Measurements from ENCODE around the gene CBX7.

CBX7 gene

GRCh38 chr22:39150848-39151215 lies 1.6 kb downstream of the CBX7 start:
- peaks cover 29% of the 10 kb centered on the region for H3K27me3 ChIP-seq (ENCODE audit: insufficient read depth, poor library complexity, severe bottlenecking)
- DNase-seq (ENCODE audit: low read depth in 1 of 2, low spot score in 1 of 2) = no peak
- no peak for TF ChIP-seq GABPA (IDR thresholded peaks at IDR 0.05; ENCODE audit: low read depth)
- TF ChIP-seq POLR2AphosphoS5 (IDR thresholded peaks at IDR 0.05; ENCODE audit: low read depth) = no peak
- TF ChIP-seq CTCF (IDR thresholded peaks at IDR 0.05; ENCODE audit: insufficient read depth, low read length) = no peak
- TF ChIP-seq SPI1 (IDR thresholded peaks at IDR 0.05; ENCODE audit: borderline replicate concordance, low read depth) = no peak
- TF ChIP-seq REST (IDR thresholded peaks at IDR 0.05; ENCODE audit: insufficient replicate concordance, low read depth) = no peak
- no peak overlapping the region for H3K27ac ChIP-seq (replicated peaks)
- H3K4me3 ChIP-seq (replicated peaks; ENCODE audit: insufficient read depth, low read length) = no peak overlapping the region

GRCh38 chr22:39149915-39150847 lies 2.3 kb downstream of the CBX7 start:
- Histone ChIP-seq H3K27ac (replicated peaks) (no peak overlapping the region), H3K27me3 (ENCODE audit: insufficient read depth, poor library complexity, severe bottlenecking) (peaks cover 24% of the 10 kb centered on the region), H3K4me3 (replicated peaks; ENCODE audit: insufficient read depth, low read length) (no peak overlapping the region)
- DNase-seq (ENCODE audit: low read depth in 1 of 2, low spot score in 1 of 2) = no peak
- TF ChIP-seq POLR2AphosphoS5 (IDR thresholded peaks at IDR 0.05; ENCODE audit: low read depth) (no peak), SPI1 (IDR thresholded peaks at IDR 0.05; ENCODE audit: borderline replicate concordance, low read depth) (no peak), REST (IDR thresholded peaks at IDR 0.05; ENCODE audit: insufficient replicate concordance, low read depth) (no peak), CTCF (IDR thresholded peaks at IDR 0.05; ENCODE audit: insufficient read depth, low read length) (no peak), GABPA (IDR thresholded peaks at IDR 0.05; ENCODE audit: low read depth) (no peak)

GRCh38 chr22:39148727-39149535 lies 3.5 kb downstream of the CBX7 start:
- Histone ChIP-seq H3K4me3 (replicated peaks; ENCODE audit: insufficient read depth, low read length) (no peak overlapping the region), H3K27ac (replicated peaks) (no peak overlapping the region), H3K27me3 (ENCODE audit: insufficient read depth, poor library complexity, severe bottlenecking) (peaks cover 12% of the 10 kb centered on the region)
- no peak for TF ChIP-seq GABPA (IDR thresholded peaks at IDR 0.05; ENCODE audit: low read depth)
- no peak for TF ChIP-seq CTCF (IDR thresholded peaks at IDR 0.05; ENCODE audit: insufficient read depth, low read length)
- no peak for TF ChIP-seq POLR2AphosphoS5 (IDR thresholded peaks at IDR 0.05; ENCODE audit: low read depth)
- no peak for DNase-seq (ENCODE audit: low read depth in 1 of 2, low spot score in 1 of 2)

Data from HL-60 (cell line).